WTC11 (cell line): Measurements from ENCODE around the gene PLCG2.

Experiments used
- CBFB ChIP-seq: sonication (generic); formaldehyde crosslinking; IDR thresholded peaks from 2 replicates; pipeline ENCODE4 v1.8.1; 2022; ENCODE audit warnings: mild to moderate bottlenecking, low read depth, missing genetic modification reagents
- CREB1 ChIP-seq: sonication (generic); formaldehyde crosslinking; IDR thresholded peaks from 2 replicates; pipeline ENCODE4 v1.8.0; 2023; ENCODE audit warnings: mild to moderate bottlenecking, missing genetic modification reagents
- KAT7 ChIP-seq: sonication (generic); formaldehyde crosslinking; IDR thresholded peaks from 2 replicates; pipeline ENCODE4 v1.8.1; 2023; ENCODE audit warnings: missing genetic modification reagents, mild to moderate bottlenecking, borderline replicate concordance
- ZNF232 ChIP-seq: sonication (generic); formaldehyde crosslinking; IDR thresholded peaks from 2 replicates; pipeline ENCODE4 v1.8.0; 2022; ENCODE audit warnings: mild to moderate bottlenecking, missing genetic modification reagents
- TF ChIP-seq, protein P1 (sequence below): fragments of 200-600 bp; IDR thresholded peaks from 2 replicates; pipeline ENCODE4 v1.8.0; 2022; ENCODE audit warnings: antibody characterized with exemption
- TF ChIP-seq, protein P2 (sequence below): sonication (generic); formaldehyde crosslinking; IDR thresholded peaks from 2 replicates; pipeline ENCODE4 v1.8.0; 2023; ENCODE audit warnings: missing genetic modification reagents, mild to moderate bottlenecking, borderline replicate concordance

DNA sequence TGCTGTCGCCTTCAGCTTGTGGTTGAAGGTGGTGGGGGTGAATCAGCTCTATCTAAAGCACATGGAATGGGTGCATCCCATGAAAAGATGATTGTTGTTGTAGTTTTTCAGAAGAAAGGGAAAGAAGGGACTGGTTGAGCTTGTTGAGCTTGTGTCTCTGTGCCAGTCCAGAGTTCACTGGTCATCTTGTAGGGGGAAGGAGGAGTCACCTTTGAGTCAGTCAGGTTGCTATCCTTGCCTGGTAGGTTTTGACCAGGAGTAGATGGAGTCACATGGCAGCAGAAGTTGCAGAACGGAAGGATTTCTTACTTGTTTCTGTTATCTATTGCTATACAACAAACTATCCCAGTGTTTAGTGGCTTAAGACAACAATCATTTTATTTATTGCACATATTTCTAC lies 73.3 kb downstream of the PLCG2 start:
- TF ChIP-seq CBFB (CRISPR knock-in tag), result no peak
- TF ChIP-seq, protein P1, sequence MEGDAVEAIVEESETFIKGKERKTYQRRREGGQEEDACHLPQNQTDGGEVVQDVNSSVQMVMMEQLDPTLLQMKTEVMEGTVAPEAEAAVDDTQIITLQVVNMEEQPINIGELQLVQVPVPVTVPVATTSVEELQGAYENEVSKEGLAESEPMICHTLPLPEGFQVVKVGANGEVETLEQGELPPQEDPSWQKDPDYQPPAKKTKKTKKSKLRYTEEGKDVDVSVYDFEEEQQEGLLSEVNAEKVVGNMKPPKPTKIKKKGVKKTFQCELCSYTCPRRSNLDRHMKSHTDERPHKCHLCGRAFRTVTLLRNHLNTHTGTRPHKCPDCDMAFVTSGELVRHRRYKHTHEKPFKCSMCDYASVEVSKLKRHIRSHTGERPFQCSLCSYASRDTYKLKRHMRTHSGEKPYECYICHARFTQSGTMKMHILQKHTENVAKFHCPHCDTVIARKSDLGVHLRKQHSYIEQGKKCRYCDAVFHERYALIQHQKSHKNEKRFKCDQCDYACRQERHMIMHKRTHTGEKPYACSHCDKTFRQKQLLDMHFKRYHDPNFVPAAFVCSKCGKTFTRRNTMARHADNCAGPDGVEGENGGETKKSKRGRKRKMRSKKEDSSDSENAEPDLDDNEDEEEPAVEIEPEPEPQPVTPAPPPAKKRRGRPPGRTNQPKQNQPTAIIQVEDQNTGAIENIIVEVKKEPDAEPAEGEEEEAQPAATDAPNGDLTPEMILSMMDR, result no peak
- no peak for TF ChIP-seq CREB1 (CRISPR knock-in tag)
- no peak for TF ChIP-seq ZNF232 (CRISPR knock-in tag)
- TF ChIP-seq, protein P2, sequence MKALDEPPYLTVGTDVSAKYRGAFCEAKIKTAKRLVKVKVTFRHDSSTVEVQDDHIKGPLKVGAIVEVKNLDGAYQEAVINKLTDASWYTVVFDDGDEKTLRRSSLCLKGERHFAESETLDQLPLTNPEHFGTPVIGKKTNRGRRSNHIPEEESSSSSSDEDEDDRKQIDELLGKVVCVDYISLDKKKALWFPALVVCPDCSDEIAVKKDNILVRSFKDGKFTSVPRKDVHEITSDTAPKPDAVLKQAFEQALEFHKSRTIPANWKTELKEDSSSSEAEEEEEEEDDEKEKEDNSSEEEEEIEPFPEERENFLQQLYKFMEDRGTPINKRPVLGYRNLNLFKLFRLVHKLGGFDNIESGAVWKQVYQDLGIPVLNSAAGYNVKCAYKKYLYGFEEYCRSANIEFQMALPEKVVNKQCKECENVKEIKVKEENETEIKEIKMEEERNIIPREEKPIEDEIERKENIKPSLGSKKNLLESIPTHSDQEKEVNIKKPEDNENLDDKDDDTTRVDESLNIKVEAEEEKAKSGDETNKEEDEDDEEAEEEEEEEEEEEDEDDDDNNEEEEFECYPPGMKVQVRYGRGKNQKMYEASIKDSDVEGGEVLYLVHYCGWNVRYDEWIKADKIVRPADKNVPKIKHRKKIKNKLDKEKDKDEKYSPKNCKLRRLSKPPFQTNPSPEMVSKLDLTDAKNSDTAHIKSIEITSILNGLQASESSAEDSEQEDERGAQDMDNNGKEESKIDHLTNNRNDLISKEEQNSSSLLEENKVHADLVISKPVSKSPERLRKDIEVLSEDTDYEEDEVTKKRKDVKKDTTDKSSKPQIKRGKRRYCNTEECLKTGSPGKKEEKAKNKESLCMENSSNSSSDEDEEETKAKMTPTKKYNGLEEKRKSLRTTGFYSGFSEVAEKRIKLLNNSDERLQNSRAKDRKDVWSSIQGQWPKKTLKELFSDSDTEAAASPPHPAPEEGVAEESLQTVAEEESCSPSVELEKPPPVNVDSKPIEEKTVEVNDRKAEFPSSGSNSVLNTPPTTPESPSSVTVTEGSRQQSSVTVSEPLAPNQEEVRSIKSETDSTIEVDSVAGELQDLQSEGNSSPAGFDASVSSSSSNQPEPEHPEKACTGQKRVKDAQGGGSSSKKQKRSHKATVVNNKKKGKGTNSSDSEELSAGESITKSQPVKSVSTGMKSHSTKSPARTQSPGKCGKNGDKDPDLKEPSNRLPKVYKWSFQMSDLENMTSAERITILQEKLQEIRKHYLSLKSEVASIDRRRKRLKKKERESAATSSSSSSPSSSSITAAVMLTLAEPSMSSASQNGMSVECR (CRISPR knock-in tag), result no peak
- no peak for TF ChIP-seq KAT7 (CRISPR knock-in tag)
